IPS-15b (cell line): ENCODE data around the gene MSANTD1.

Source experiments
- H3K27me3 ChIP-seq: one replicate; pipeline ENCODE4 v1.6.1; 2013; ENCODE audit warnings: low read length; ENCODE audit not compliant: control insufficient read depth, insufficient read depth
- H3K36me3 ChIP-seq: one replicate; pipeline ENCODE4 v1.6.1; 2013; ENCODE audit warnings: low read length; ENCODE audit not compliant: control insufficient read depth, insufficient read depth
- H3K4me1 ChIP-seq: one replicate; pipeline ENCODE4 v1.6.1; 2013; ENCODE audit warnings: mild to moderate bottlenecking, low read length; ENCODE audit not compliant: control insufficient read depth, insufficient read depth
- H3K4me3 ChIP-seq: one replicate; pipeline ENCODE4 v1.5.1; 2013; ENCODE audit warnings: low read depth, low read length
- H3K9ac ChIP-seq: one replicate; pipeline ENCODE4 v1.6.1; 2013; ENCODE audit warnings: low read depth, mild to moderate bottlenecking, low read length
- H3K9me3 ChIP-seq: one replicate; pipeline ENCODE4 v1.6.1; 2013; ENCODE audit warnings: mild to moderate bottlenecking, low read length; ENCODE audit not compliant: control insufficient read depth, insufficient read depth

MSANTD1 gene

GRCh38 chr4:3252831-3253641 lies 4.1 kb downstream of the MSANTD1 start:
- H3K4me1 ChIP-seq, result no peaks in the 10 kb centered on the region
- no peaks in the 10 kb centered on the region for H3K27me3 ChIP-seq
- H3K9me3 ChIP-seq, result no peaks in the 10 kb centered on the region

GRCh38 chr4:3253808-3254207 lies 4.8 kb downstream of the MSANTD1 start:
- H3K4me3 ChIP-seq, result no peak overlapping the region
- H3K27me3 ChIP-seq, result no peaks in the 10 kb centered on the region
- no peaks in the 10 kb centered on the region for H3K9me3 ChIP-seq
- no peaks in the 10 kb centered on the region for H3K4me1 ChIP-seq
- no peak overlapping the region for H3K9ac ChIP-seq
- H3K36me3 ChIP-seq, result peaks cover 2% of the 10 kb centered on the region

More at GRCh38 chr4:3252831-3253641, 4.1 kb downstream of the MSANTD1 start:
- Histone ChIP-seq H3K36me3 (peaks cover 2% of the 10 kb centered on the region), H3K9ac (no peak overlapping the region), H3K4me3 (no peak overlapping the region)

- H3K9ac ChIP-seq, result no peak overlapping the region
- no peaks in the 10 kb centered on the region for H3K27me3 ChIP-seq
- peaks cover 2% of the 10 kb centered on the region for H3K36me3 ChIP-seq
- no peak overlapping the region for H3K4me3 ChIP-seq
- H3K9me3 ChIP-seq, result no peaks in the 10 kb centered on the region
- H3K4me1 ChIP-seq, result no peaks in the 10 kb centered on the region
Observed at GRCh38 chr4:3254302-3255131, 5.6 kb downstream of the MSANTD1 start.

GRCh38 chr4:3255611-3256186 lies 6.7 kb downstream of the MSANTD1 start:
- Histone ChIP-seq H3K4me1 (no peaks in the 10 kb centered on the region), H3K27me3 (no peaks in the 10 kb centered on the region), H3K9ac (no peak overlapping the region), H3K36me3 (peaks cover 2% of the 10 kb centered on the region), H3K9me3 (no peaks in the 10 kb centered on the region), H3K4me3 (no peak overlapping the region)

GRCh38 chr4:3256230-3257102 lies 7.5 kb downstream of the MSANTD1 start:
- H3K9ac ChIP-seq, result no peak overlapping the region
- H3K9me3 ChIP-seq, result no peaks in the 10 kb centered on the region
- H3K27me3 ChIP-seq, result no peaks in the 10 kb centered on the region
- H3K4me3 ChIP-seq, result no peak overlapping the region
- peaks cover 2% of the 10 kb centered on the region for H3K36me3 ChIP-seq
- no peaks in the 10 kb centered on the region for H3K4me1 ChIP-seq

GRCh38 chr4:3257103-3257555 lies 8.2 kb downstream of the MSANTD1 start:
- H3K9me3 ChIP-seq, result no peaks in the 10 kb centered on the region
- no peak overlapping the region for H3K4me3 ChIP-seq
- H3K27me3 ChIP-seq, result no peaks in the 10 kb centered on the region
- H3K36me3 ChIP-seq, result peaks cover 2% of the 10 kb centered on the region
- H3K4me1 ChIP-seq, result no peaks in the 10 kb centered on the region
- no peak overlapping the region for H3K9ac ChIP-seq

GRCh38 chr4:3257556-3258482 lies 8.9 kb downstream of the MSANTD1 start:
- Histone ChIP-seq H3K4me1 (no peaks in the 10 kb centered on the region), H3K9ac (no peak overlapping the region), H3K27me3 (no peaks in the 10 kb centered on the region), H3K4me3 (no peak overlapping the region), H3K36me3 (no peaks in the 10 kb centered on the region), H3K9me3 (no peaks in the 10 kb centered on the region)

GRCh38 chr4:3261411-3262207 lies 12.7 kb downstream of the MSANTD1 start:
- Histone ChIP-seq H3K9me3 (no peaks in the 10 kb centered on the region), H3K9ac (no peak overlapping the region), H3K36me3 (no peaks in the 10 kb centered on the region), H3K4me3 (no peak overlapping the region), H3K4me1 (no peaks in the 10 kb centered on the region), H3K27me3 (no peaks in the 10 kb centered on the region)

- H3K9me3 ChIP-seq, result no peaks in the 10 kb centered on the region
- no peaks in the 10 kb centered on the region for H3K4me1 ChIP-seq
- no peak overlapping the region for H3K4me3 ChIP-seq
- no peak overlapping the region for H3K9ac ChIP-seq
- no peaks in the 10 kb centered on the region for H3K36me3 ChIP-seq
- no peaks in the 10 kb centered on the region for H3K27me3 ChIP-seq
Observed at GRCh38 chr4:3262208-3263052, 13.5 kb downstream of the MSANTD1 start.
